HG03457 (cell line): ENCODE results near the gene LCN6.
"Not testable (repeated sequence)": the region's sequence is repeated elsewhere in the genome, so short reads cannot be mapped to it uniquely, and the experiment has no call there.

Experiments used
- ATAC-seq: cut with Tn5 transposase; IDR thresholded peaks from one replicate; pipeline ENCODE4 v1.9.1; 2021; ENCODE audit warnings: moderate number of reproducible peaks; ENCODE audit not compliant: unreplicated experiment

Gene LCN6

DNA sequence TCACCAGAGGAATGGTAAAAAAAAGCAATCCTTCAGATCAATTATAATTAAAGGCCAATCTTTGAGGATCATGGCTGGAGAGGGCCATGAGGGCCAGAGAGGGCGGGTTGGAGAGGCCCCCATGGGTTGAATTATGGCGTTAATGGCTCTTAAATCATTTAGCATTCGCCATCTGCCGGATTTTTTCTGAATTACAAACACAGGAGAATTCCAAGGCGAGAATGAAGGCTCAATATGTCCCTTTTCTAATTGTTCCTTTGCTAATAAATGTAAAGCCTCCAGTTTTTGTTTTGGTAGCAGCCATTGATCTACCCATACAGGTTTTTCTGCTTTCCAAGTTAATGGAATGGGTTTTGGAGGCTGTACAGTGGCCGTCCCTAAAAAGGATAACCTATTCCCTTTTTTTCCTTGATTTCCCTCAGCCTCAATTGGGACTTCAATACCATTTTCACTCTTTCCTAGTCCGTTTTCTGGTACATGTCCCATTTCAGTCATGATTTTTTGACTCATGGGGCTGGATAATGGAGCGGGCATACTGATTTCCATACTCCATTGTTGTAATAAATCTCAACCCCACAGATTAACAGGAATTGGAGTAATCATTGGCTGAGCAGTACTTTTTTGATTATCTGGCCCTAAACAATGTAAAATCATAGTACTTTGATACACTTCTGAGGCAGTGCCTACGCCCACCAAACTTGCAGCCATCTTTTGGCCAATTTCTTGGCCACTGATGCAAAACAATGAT lies 36.1 kb upstream of the LCN6 start:
- no peak for ATAC-seq

DNA sequence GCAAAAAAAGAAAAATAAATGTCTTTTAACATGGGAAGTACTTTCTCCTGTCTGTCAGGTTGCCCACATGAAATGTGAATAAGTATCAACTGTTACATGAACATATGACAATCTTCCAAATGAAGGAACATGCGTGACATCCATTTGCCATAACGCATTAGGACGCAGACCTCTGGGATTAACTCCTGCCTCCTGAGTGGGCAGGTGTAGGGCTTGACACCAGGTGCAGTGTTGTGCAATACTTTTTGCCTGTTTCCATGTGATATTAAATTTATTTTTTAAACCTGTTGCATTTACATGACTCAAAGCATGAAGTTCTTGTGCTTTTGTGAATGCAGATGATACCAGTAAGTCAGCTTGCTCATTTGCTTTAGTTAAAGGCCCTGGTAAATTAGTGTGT lies 34.1 kb upstream of the LCN6 start:
- no peak for ATAC-seq

DNA sequence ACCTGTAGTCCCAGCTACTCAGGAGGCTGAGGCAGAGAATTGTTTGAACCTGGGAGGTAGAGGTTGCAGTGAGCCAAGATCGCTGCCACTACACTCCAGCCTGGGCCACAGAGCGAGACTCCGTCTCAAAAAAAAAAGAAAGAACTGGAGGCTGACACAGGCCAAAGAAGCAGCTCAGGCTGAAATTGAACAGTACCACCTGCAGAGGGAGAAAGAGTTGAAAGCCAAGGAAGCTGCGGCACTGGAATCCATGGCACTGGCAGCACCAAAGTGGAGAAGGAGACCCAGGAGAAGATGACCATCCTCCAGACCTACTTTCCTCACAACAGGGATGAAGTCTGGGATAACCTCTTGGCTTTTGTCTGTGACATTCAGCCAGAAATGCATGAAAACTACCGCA lies 31.5 kb upstream of the LCN6 start:
- ATAC-seq: no peak

DNA sequence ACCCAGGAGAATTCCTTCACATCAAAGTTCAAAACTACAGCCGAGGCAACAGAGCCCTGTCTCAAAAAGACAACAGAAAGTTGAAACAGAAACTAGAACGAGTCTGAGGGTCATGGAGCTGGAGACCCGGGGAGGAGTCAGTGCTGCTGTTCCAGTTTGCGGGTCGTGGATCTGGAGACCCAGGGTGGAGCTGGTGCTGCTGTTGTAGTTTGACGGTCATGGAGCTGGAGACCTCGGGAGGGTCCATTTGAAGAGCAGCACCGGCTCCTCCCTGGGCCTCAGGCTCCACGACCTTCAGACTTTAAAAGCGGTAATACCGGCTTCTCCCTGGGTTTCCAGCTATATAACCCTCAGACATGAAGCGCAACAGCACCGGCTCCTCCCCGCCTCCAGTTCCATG lies 29.0 kb upstream of the LCN6 start:
- no peak for ATAC-seq

DNA sequence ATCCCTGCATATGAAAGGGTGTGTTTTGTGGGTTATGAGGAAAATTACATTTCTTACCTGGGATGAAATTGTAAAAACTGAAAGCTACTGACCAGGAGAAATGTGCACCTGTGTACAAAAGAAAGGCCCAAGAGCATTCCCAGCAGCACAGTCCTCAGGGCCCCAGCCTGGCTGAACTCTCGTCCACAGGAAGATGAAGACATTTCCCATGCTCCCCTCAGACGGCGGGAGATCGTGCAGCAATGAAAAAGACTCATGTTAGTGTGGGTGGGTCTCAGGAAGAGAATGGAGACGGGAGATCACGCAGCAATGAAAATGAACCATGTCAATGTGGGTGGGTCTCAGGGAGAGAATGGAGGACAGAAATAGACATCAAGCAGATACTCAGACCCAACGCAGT lies 28.6 kb upstream of the LCN6 start:
- ATAC-seq: no peak

DNA sequence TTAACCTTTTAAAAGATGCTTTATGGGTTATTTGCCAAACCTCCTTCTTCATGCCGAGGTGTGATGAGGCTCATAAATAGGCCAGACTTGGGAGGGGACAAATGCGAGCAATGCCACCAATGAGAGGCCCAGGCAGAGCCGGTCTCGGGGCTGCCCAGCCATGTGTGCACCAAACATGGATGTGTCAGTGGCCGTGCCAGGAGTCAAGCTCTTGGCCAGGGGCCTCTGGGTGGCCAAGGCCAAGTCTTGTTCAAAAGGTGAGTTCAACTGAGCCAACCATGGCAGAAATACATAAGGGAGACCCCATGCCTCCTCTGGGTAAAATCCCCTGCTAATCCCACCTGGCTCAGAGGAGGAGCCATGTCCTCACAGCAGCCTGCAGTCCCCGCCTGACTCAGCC lies 26.9 kb upstream of the LCN6 start:
- ATAC-seq: no peak

DNA sequence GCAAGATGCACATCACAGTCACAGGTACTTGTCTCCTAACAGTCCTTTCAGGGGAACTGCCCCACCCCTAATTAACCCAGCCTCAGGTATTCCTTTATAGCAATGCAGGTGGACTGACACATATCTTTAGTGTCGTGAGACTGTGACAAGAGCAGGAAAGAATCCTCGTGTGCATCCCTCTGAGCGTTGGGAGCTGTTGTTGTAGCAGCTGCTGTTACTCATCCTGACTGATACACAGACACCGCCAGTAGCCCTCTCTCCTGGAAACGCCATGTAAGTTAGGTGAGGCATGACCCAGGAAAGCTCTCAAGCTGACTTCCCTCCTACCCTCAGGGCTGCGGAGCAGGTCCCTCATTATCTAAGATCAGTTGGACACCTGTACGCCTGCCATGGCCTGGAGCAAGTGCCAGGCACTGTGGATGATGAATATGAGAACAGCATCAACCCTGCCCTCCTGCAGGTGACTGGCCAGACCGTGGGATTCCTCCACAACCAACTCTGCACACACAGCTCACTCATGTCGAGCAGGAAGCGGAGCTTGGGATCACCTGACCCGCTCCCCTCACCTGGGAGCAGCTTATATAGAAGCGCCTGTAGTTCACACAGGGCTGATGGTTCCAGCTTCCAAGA lies 26.2 kb upstream of the LCN6 start:
- no peak for ATAC-seq

DNA sequence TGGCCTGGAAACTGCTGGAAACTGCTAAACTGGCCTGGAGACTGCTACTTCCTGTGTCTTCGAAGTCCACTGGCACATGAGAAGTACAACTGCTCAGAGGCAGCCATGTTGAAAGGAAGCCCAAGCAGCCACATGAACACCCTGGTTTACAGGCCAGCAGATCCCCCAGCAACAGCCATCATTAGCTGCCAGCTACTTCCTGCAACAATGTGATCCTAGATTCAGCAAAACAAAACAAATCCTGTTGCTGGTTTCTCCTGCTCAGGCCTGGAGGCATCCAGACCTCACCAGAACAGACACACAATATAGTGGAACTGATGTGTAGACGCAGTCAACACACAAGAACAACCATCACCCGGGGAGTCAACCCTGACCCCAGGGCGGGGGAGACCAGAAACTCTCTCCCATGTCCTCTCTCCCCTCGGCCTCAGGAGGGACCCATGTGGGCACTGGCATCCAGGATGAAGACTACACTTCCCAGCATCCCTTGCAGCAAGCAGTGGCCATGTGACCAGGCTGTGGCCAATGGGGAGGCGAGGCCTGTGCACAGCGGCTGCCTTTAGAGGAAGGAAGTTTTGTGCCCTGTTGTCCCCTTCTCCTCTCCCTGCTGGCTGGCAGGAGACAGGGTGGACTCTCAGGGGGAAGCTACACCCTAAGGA lies 25.2 kb upstream of the LCN6 start:
- no peak for ATAC-seq

DNA sequence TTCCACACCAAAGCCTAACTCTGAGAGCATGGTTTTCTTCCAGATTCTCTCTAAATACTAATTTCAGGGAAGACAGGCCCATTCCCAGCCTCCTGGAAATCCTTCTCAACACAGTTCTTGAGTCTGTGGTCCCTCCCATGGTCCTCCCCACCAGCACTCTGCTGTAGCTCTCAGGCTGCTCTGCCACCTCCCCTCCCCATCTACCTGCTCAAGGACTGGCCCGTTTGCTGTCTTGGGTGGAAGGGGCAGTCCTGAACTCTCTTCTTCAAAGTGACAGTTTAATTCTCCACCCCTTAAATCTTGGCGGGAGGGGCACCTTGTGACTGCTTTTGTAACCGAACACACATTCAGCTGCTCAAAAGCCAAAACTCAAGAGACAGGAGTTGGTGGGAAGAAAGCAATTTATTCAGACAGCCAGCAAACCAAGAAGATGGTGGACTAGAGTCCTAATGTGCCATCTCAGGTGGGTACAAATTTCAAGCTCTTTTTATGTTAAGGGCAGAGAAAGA lies 23.6 kb upstream of the LCN6 start:
- no peak for ATAC-seq

DNA sequence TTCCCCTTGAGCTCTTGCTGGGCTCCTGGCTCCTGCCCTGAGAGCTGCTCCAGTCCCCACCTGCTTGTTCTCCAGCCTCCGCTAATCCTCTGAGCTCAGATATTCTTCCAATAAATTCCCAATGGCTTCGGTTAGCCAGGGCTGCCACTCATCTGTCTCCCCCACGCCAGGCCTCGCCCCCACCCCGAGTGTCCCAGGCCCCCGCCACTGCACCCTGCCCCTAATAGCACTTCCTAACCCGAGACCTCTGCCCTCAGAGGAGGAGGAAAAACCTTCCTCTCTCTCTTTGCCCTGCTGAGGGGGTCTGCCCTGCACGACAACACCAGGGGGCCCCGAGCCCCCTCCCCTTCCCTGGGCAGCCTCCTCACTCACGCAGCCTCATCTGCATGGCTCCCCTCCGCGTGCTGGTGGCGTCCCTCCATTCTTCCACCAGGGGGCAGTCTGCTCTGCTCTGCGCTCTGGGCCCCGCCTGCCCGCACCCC lies 21.4 kb upstream of the LCN6 start:
- no peak for ATAC-seq

DNA sequence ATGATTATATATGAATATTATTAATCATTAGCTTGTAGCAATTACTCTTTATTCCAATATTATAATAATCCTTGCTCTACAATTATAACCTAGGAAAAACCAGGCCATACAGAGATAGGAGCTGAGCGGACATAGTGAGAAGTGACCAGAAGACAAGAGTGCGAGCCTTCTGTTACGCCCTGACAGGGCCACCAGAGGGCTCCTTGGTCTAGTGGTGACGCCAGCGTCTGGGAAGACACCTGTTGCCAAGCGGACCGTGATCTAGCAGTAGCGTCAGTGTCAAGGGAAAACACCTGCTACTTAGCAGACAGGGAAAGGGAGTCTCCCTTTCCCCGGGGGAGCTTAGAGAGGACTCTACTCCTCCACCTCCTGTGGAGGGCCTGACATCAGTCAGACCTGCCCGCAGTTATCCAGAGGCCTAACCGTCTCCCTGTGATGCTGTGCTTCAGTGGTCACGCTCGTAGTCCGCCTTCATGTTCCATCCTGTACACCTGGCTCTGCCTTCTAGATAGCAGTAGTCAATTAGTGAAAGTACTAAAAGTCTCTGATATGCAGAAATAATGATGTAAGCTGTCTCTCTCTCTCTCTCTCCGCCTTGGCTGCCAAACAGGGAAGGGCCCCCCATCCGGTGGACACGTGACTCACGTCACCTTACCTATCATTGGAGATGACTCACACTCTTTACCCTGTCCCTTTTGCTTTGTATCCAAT lies 18.2 kb upstream of the LCN6 start:
- not testable (repeated sequence) for ATAC-seq

DNA sequence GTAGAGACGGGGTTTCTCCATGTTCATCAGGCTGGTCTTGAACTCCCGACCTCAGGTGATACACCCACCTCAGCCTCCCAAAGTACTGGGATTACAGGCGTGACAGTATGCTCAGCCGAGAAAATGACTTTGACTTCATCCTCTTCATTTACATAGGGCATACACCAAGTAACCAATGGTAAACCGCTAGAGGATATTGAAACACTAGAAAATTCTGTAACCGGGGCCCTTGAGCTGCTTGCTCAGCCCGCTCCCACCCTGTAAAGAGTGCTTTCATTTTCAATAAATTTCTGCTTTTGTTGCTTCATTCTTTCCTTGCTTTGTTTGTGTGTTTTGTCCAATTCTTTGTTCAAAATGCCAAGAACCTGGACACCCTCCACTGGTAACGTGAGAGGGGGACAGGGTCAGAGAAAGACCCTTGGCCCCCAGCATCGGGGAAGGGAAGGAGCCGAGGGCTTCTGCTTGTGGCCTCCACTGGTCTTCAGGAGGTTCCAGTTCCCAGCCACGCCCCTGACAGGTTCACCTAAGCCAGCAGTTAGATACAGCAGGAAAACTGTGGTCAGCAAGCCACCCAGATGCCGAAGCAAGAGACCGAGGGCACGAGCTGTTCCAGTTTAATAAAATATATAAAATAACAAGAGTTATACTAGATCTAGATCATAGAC lies 17.6 kb upstream of the LCN6 start:
- ATAC-seq: not testable (repeated sequence)

DNA sequence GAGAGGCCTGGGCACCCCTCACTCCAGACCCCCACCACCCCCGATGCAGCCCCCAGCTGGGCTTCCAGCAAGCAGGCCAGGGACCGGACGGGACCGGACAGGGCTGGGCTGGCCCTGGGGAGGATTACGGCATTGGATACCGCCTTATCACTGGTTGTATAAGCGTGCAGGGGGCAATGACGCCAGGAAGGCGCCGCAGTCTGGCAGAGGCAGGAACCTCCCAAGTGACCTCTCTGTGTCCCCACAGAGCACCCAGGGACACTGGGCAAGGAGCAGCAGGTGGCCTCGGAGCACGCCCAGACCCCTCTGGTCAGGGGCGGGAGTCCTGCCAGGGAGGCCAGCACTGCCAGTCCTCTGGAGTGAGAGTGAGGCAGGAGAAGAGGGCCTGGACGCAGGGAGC lies 16.7 kb upstream of the LCN6 start:
- no peak for ATAC-seq

DNA sequence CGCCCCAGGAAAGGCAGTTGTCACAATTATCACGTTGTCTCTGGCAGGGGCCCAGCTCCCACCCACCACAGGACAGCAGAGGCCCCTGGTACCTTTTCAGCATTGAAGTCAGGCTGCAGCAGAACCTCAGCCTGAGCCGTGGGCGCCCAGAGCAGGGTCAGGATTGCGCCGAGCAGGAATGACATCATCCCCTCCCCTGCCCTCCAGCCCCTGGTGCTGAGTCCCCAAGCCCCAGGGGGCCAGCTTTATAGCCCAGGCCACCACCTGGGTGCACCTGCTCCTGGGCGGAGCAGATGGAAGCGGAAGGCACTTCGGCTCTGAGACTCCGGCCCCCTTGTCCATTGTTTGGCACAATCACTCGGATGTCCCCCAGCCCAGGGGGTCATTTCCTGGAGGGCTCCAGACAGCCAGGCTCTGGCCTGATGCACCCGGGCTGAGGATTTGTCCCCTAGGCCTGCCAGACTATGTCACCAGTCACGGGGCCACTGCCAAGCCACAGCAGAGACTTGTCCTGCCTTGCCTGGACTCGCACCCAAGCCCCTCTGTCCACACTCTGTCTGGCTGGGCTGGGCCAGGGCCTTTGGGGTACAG lies 16.1 kb upstream of the LCN6 start, which contains the start of gene LCN15:
LCN15 (minus strand) TSS at position 218 of the 591 bp plus-strand sequence; CDS start at position 188, 30 bp downstream.
- no peak for ATAC-seq

DNA sequence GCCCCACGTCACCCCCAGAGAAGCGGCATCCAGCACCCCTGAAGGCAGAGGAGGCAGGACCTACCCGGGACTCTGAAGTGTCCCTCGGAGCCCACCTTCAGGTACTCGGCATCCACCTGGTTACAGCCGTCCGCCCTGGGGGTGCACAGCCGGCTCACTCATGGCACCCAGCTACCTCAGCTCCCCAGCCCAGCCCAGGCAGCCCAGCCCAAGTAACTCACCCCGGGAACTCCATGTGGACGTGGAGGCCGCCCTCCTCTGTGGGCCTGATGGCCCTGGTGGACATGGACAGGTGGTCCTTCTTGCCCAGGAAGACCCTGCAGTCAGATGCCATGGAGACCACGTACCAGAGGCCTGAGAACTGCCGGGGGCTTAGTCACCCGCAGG lies 15.3 kb upstream of the LCN6 start:
- no peak for ATAC-seq

DNA sequence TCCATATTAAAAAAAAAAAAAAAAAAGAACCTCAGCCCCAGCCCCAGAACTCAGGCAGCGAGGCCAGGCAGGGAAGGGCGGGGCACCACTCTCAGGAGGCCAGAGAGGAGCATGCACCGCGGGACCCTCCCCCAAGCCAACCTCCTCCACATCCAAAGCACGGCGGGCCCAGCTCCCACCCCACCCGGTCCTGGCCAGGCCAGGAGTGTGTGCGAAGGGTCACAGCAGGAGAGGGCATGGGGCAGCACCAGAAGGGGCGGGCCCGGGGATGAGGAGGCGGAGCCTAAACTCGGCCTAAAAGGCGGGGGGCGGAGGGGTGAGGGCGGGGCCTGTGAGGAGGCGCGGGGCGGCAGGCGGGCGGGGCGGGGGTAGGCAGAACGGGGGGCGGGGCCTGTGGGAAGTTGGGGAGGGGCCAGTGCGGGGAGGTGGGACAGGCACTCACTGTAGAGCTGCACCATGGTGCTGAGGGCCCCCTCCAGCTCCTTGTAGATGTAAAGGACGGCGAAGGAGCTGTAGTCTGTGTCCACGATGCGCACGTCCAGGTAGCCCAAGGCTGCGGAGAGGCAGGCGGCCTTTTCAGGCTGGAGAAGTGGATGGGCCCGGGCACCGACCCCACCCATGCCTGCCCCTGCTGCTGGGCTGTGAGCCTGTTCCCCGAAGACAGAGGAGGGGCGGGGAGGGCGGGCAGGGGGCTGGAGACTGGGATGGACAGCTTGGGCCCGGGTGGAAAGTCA lies 14.8 kb upstream of the LCN6 start:
- ATAC-seq: no peak

DNA sequence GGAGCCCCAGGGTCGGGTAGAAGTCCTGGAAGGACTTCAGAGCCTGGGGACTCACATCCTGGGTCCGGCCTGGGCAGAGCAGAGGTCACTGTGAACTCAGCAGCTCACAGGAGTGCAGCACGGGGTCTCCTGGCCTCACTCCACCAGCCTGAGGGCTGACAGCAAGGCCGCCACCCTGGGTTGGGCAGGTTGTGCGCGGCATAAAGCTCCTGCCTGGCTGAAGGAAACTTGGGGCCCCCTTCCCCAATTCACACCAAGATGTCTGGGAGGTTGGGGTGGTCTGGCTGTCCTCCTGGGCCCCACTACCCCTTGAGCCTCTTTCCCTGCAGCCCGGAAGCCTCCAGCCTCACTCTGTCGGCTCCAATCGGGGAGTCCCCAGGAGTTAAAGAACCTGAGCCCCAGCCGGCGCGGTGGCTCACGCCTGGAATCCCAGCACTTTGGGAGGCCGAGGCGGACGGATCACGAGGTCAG lies 13.9 kb upstream of the LCN6 start:
- ATAC-seq: no peak

DNA sequence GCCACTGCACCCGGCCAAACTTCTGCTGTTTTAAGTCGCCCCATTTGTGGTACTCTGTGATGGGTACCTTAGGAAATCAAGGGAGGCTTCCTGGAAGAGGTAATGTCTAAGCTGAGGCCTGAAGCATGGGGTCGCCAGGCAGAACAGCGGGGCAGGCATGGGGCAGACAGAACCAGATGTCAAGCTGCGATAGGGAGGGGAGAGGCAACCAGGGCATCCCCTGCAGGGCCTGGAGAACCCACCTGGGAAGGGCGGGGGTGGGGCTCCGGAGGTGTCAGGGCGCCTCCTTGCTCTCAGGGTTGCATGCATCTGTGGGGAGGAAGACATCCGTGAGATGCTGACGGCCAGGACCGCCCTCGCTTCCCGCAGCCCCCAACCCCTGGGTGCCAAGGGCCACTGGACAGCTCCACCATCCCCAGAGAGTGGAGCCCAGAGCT lies 13.2 kb upstream of the LCN6 start:
- no peak for ATAC-seq

DNA sequence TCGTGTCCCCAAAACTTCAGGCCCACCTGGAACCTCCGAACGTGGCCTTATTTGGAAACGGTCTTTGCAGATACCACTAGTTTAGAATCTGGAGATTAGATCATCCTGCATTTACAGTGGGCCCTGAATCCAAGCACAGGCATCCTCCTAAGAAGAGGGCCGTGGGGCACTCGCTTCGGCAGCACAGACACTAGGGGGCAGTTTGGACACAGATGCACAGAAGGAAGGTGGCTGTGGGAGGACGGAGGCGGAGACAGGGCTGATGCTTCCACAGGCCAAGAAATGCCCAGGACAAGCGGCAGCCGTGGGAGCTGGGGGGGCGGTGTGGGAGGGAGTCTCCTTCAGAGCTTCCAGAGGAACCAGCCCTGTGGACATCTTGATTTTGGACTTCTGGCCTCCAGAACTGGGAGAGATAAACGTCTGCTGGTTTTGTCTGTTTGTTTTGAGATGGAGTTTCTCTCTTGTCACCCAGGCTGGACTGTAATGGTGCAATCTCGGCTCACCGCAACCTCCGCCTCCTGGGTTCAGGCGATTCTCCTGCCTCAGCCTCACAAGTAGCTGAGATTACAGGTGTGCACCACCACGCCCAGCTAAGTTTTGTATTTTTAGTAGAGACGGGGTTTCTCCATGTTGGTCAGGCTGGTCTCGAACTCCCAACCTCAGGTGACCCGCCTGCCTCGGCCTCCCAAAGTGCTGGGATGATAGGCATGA lies 12.7 kb upstream of the LCN6 start:
- not testable (repeated sequence) for ATAC-seq
